CD4-positive, alpha-beta T cell (primary cell): Measurements from ENCODE around the gene SNX12. TPM values are rescaled to one million over a fixed set of nuclear protein-coding genes. Genes with fewer than 3 reads are reported as not detected.
A peak's percentile ranks its signal among the peaks of the same experiment; 100 is the strongest.

Source experiments
- ATAC-seq: fragments of 200-7000 bp; cut with Tn5 transposase; one replicate; pipeline ENCODE4 v1.10.0; 2022; ENCODE audit warnings: mild to moderate bottlenecking; ENCODE audit not compliant: poor library complexity
- CTCF ChIA-PET: fragments of 350-600 bp; sonication (Branson Sonifier 250); formaldehyde crosslinking; loops from one replicate; lab custom pipeline; 2021; ENCODE audit warnings: antibody characterized with exemption, inconsistent platforms; lab: Charles Lee
- POLR2A ChIA-PET: fragments of 350-600 bp; sonication (Branson Sonifier 250); formaldehyde crosslinking; loops from one replicate; lab custom pipeline; 2021; ENCODE audit warnings: antibody characterized with exemption, inconsistent platforms; lab: Charles Lee
- DNase-seq, 14 experiments: peaks; one replicate each; pipeline ENCODE4 v3.0.0-alpha.2; 2013 to 2020; ENCODE audit warnings: mixed read lengths in 2 of 14
- H3K27ac ChIP-seq, 2 donors: one replicate each; pipeline versions ENCODE4 v1.5.1 to v1.7.0; 2013; ENCODE audit warnings: low read length in 2 of 2, low read depth in 1 of 2, mild to moderate bottlenecking in 1 of 2
- H3K27me3 ChIP-seq, 2 experiments: 1 replicate in 1 of 2; 2 replicates in 1 of 2; pipeline versions ENCODE4 v1.6.1 to v1.7.0; 2013; ENCODE audit warnings: low read length in 2 of 2, control low read depth in 1 of 2, mild to moderate bottlenecking in 1 of 2, moderate library complexity in 1 of 2; ENCODE audit not compliant: insufficient read depth in 2 of 2, control insufficient read depth in 1 of 2
- H3K36me3 ChIP-seq: one replicate; pipeline ENCODE4 v1.6.1; 2013; ENCODE audit warnings: low read length, control low read depth; ENCODE audit not compliant: insufficient read depth
- H3K4me1 ChIP-seq: one replicate; pipeline ENCODE4 v1.6.1; 2013; ENCODE audit warnings: low read length, control low read depth; ENCODE audit not compliant: insufficient read depth
- H3K4me3 ChIP-seq: one replicate; pipeline ENCODE4 v1.5.1; 2013; ENCODE audit warnings: mild to moderate bottlenecking, low read length, moderate library complexity
- H3K9me3 ChIP-seq, 2 experiments: 1 replicate in 1 of 2; 2 replicates in 1 of 2; pipeline versions ENCODE4 v1.6.1 to v1.7.0; 2013; ENCODE audit warnings: low read length in 2 of 2, mild to moderate bottlenecking in 2 of 2, control low read depth in 1 of 2, moderate library complexity in 1 of 2; ENCODE audit not compliant: control insufficient read depth in 1 of 2, insufficient read depth in 1 of 2
- H3K27ac Mint-ChIP-seq: one replicate; pipeline ENCODE4 v1.8.0; 2020; ENCODE audit warnings: mixed read lengths
- H3K27me3 Mint-ChIP-seq: one replicate; pipeline ENCODE4 v1.8.0; 2021; ENCODE audit warnings: mixed read lengths
- H3K36me3 Mint-ChIP-seq: one replicate; pipeline ENCODE4 v1.8.0; 2021; ENCODE audit warnings: low read depth, mixed read lengths
- H3K4me1 Mint-ChIP-seq: one replicate; pipeline ENCODE4 v1.8.0; 2021; ENCODE audit warnings: low read depth, mixed read lengths
- H3K4me3 Mint-ChIP-seq: one replicate; pipeline ENCODE4 v1.8.0; 2020; ENCODE audit warnings: mild to moderate bottlenecking, mixed read lengths
- H3K9me3 Mint-ChIP-seq: one replicate; pipeline ENCODE4 v1.8.0; 2020; ENCODE audit warnings: mixed read lengths
- intact Hi-C, 2 experiments: fragments of 100-400 bp; cut with DNase I in 1 of 2; cut with micrococcal nuclease in 1 of 2; formaldehyde crosslinking; loops; one replicate each; pipeline versions ENCODE4 v1.15.1 to v1.9.0; 2023 to 2025; cut with DNase I, micrococcal nuclease
- polyA plus RNA-seq, 2 donors: library from polyadenylated mRNA; unstranded; fragments of 120-200 nt; gene quantifications; one replicate each; pipeline ENCODE4 v1.2.1, GENCODE V29; 2013
- total RNA-seq, 174 experiments: library from RNA in 2 of 174; stranded (reverse) in 2 of 174; gene quantifications; one replicate each; pipeline ENCODE4 v1.2.3 and lab custom pipeline; 2021 to 2026
- TF ChIP-seq, protein P1 (sequence below): fragments of 200-600 bp; IDR thresholded peaks from one replicate; pipeline ENCODE4 v1.8.0; 2022; ENCODE audit warnings: antibody characterized with exemption, mild to moderate bottlenecking

The SNX12 gene
- total RNA-seq (10 to 100 TPM; 20.5 to 22.4 TPM), total RNA-seq (lab: John Stamatoyannopoulos, UW) (23.0 to 62.3 (median 35.0) reads per million in 172 experiments)
- polyA plus RNA-seq (2013, experiment 1 of 2), result 24.5 TPM
- 20.4 TPM for polyA plus RNA-seq (2013, experiment 2 of 2)

DNA sequence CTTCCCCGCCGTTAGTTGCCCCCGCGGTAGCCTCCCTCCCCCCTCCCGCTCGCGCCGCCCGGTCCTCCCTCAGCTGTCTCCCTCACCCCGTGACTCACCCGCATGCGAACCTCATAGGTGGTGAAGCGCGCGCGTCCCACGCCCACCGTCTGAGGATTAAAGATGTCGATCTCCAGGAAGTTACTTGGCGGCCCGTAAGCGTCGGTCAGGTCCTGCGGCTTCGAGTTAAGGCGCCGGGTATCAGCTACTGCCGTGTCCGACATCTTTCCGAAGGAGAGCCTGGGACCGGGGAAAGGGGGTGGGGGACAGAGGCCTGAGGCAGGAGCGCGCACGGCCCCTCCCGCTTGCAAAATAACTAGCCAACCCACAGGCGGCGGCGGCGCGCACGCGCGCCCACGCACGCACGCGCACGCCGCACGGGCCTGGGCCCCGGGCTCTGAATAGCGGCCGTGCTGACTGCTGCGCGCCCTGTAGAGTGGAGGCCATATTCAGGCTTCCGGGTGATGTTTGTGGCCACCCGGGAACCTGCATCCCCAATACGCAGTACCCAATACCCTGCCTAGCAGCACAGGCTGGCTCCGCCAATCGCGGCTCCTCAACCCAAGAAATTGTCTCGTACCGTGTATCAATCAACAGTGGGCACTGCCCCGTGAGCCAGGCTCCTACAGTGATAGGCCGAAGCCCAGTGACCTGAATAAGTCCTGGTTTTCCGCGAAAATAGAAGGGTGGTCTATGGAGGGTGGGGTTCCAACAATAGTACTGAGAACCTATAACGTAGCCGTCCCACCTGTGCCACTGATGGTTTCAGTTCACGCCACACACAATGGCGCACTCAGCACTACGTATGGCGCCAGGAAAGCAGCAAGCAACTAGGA, at the start of gene SNX12:
SNX12 (minus strand) TSS at position 291 of the 875 bp plus-strand sequence; CDS start at position 263, 28 bp downstream.
- peak; percentile 91 for ATAC-seq
- Mint-ChIP-seq H3K4me3 (peak within 1 kb of the TSS; percentile 98), H3K4me1 (peaks cover 28% of the 10 kb centered on the region), H3K27ac (peak within 1 kb of the TSS; percentile 100), H3K27me3 (no peaks in the 10 kb centered on the region), H3K9me3 (no peaks in the 10 kb centered on the region), H3K36me3 (peaks cover 22% of the 10 kb centered on the region)
- ChIA-PET CTCF (no interaction called here), POLR2A (interaction anchor here (0.8 to 1.5 kb wide), 12 partner anchors 11 to 297 kb away, joined by 3 to 13 read pairs (median 4); partner anchors contain the start of genes FOXO4, IL2RG, MED12 and TAF1)
- TF ChIP-seq, protein P1, sequence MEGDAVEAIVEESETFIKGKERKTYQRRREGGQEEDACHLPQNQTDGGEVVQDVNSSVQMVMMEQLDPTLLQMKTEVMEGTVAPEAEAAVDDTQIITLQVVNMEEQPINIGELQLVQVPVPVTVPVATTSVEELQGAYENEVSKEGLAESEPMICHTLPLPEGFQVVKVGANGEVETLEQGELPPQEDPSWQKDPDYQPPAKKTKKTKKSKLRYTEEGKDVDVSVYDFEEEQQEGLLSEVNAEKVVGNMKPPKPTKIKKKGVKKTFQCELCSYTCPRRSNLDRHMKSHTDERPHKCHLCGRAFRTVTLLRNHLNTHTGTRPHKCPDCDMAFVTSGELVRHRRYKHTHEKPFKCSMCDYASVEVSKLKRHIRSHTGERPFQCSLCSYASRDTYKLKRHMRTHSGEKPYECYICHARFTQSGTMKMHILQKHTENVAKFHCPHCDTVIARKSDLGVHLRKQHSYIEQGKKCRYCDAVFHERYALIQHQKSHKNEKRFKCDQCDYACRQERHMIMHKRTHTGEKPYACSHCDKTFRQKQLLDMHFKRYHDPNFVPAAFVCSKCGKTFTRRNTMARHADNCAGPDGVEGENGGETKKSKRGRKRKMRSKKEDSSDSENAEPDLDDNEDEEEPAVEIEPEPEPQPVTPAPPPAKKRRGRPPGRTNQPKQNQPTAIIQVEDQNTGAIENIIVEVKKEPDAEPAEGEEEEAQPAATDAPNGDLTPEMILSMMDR, result no peak
- peak within 1 kb of the TSS; percentile 73 for H3K4me3 ChIP-seq
- intact Hi-C loops, result loop anchor here (1.0 to 10.0 kb wide), 5 partner anchors 29 to 299 kb away; partner anchors contain the start of genes TAF1 (in 2 of the 2) and ZMYM3 (in 1 of the 2)
- H3K27me3 ChIP-seq, result no peaks in the 10 kb centered on the region
- peak within 1 kb of the TSS; percentile 77 to 89 for H3K27ac ChIP-seq
- H3K36me3 ChIP-seq, result no peaks in the 10 kb centered on the region
- H3K9me3 ChIP-seq, result no peaks in the 10 kb centered on the region
- peaks cover 10% of the 10 kb centered on the region for H3K4me1 ChIP-seq
- peak; percentile 73 to 95 (median 84) for DNase-seq

GRCh38 chrX:71117358-71117757, 49.2 kb upstream of the SNX12 start:
- Histone ChIP-seq H3K4me3 (peak overlapping the region; percentile 83), H3K27me3 (no peaks in the 10 kb centered on the region), H3K27ac (peak overlapping the region; percentile 40 to 86), H3K9me3 (no peaks in the 10 kb centered on the region), H3K36me3 (peaks cover 24% of the 10 kb centered on the region), H3K4me1 (peaks cover 48% of the 10 kb centered on the region)
- Mint-ChIP-seq H3K27me3 (no peaks in the 10 kb centered on the region), H3K4me3 (peak overlapping the region; percentile 45), H3K9me3 (no peaks in the 10 kb centered on the region), H3K4me1 (peaks cover 42% of the 10 kb centered on the region), H3K36me3 (peaks cover 25% of the 10 kb centered on the region), H3K27ac (peak overlapping the region; percentile 94)
- ATAC-seq (no peak), DNase-seq (no peak)
- TF ChIP-seq, protein P1, result no peak
- POLR2A ChIA-PET, result interaction anchor here (1.0 to 4.4 kb wide), 6 partner anchors 12 to 249 kb away, joined by 3 to 73 read pairs (median 21); partner anchors contain the start of genes CXorf65, FOXO4, NONO and TAF1
- CTCF ChIA-PET, result interaction anchor here (1.6 to 2.3 kb wide), 2 partner anchors 11 to 18 kb away, joined by 4 to 10 read pairs; no protein-coding TSS in a partner anchor
- intact Hi-C loops, result no loop called here

GRCh38 chrX:71111921-71112431, 43.8 kb upstream of the SNX12 start:
- peaks cover 46% of the 10 kb centered on the region for H3K4me1 Mint-ChIP-seq
- POLR2A ChIA-PET, result interaction anchor here (1.0 to 4.3 kb wide), 15 partner anchors 8 to 421 kb away, joined by 3 to 106 read pairs (median 13); partner anchors contain the start of genes FOXO4, MED12, NONO and OGT

More at GRCh38 chrX:71111921-71112431, 43.8 kb upstream of the SNX12 start:
- no peaks in the 10 kb centered on the region for H3K27me3 Mint-ChIP-seq
- peak overlapping the region; percentile 99 for H3K27ac Mint-ChIP-seq
- intact Hi-C loops, result loop anchor here (1.0 to 5.0 kb wide), 3 partner anchors 11 to 420 kb away; partner anchors contain the start of genes OGT (in 1 of the 2) and TAF1 (in 1 of the 2)
- H3K36me3 ChIP-seq, result peaks cover 32% of the 10 kb centered on the region
- ATAC-seq, result peak; percentile 43
- H3K27me3 ChIP-seq, result no peaks in the 10 kb centered on the region
- H3K36me3 Mint-ChIP-seq, result peaks cover 53% of the 10 kb centered on the region
- peak overlapping the region; percentile 98 for H3K4me3 Mint-ChIP-seq
- peak overlapping the region; percentile 96 to 99 for H3K27ac ChIP-seq
- H3K4me1 ChIP-seq, result peaks cover 50% of the 10 kb centered on the region
- TF ChIP-seq, protein P1, result no peak
- no peaks in the 10 kb centered on the region for H3K9me3 Mint-ChIP-seq
- peak overlapping the region; percentile 93 for H3K4me3 ChIP-seq
- peak in 7 of 14 experiments; percentile 15 to 78 (median 40) for DNase-seq
- H3K9me3 ChIP-seq, result no peaks in the 10 kb centered on the region
- CTCF ChIA-PET, result interaction anchor here (1.4 to 4.1 kb wide), 3 partner anchors 9 to 17 kb away, joined by 3 to 23 read pairs (median 22); no protein-coding TSS in a partner anchor
